HFFc6 (cell line): ENCODE results near the gene RPL32. TPM values are rescaled to one million over a fixed set of nuclear protein-coding genes. Genes with fewer than 3 reads are reported as not detected.

Experiments
- DNase-seq: peaks from one replicate; pipeline ENCODE4 v3.0.0-alpha.2; 2018
- H3K27ac Mint-ChIP-seq: 2 replicates; pipeline ENCODE4 v1.8.0; 2020; ENCODE audit warnings: mild to moderate bottlenecking, mixed read lengths
- H3K27me3 Mint-ChIP-seq: 2 replicates; pipeline ENCODE4 v1.8.0; 2021; ENCODE audit warnings: mild to moderate bottlenecking, moderate library complexity, mixed read lengths; ENCODE audit not compliant: insufficient read depth
- H3K36me3 Mint-ChIP-seq: 2 replicates; pipeline ENCODE4 v1.8.0; 2021; ENCODE audit warnings: low read depth, mixed read lengths
- H3K4me1 Mint-ChIP-seq: 2 replicates; pipeline ENCODE4 v1.8.0; 2020; ENCODE audit warnings: low read depth, mixed read lengths
- H3K4me3 Mint-ChIP-seq: 2 replicates; pipeline ENCODE4 v1.8.0; 2020; ENCODE audit warnings: mild to moderate bottlenecking, moderate library complexity, mixed read lengths
- H3K9me3 Mint-ChIP-seq: 2 replicates; pipeline ENCODE4 v1.8.0; 2020; ENCODE audit warnings: mild to moderate bottlenecking, mixed read lengths
- total RNA-seq, 6 experiments: library from RNA; stranded (reverse); fragmentation: NEBNext Ultra II Directional; extraction: Animal tissue kit (Norgen Biotek cat#: 25700); gene quantifications; 2 replicates in 1 of 6; 3 replicates in 5 of 6; pipeline ENCODE4 v1.2.3, GENCODE V29; 2021
- TF ChIP-seq, protein P1 (sequence below): fragments of 200-600 bp; sonication (generic); IDR thresholded peaks from 2 replicates; pipeline ENCODE4 v1.5.0; 2021; ENCODE audit warnings: antibody characterized with exemption, mild to moderate bottlenecking

The RPL32 gene
- total RNA-seq, 6 experiments from 2014 or later = 1,490 to 1,730 (median 1,677) TPM

DNA sequence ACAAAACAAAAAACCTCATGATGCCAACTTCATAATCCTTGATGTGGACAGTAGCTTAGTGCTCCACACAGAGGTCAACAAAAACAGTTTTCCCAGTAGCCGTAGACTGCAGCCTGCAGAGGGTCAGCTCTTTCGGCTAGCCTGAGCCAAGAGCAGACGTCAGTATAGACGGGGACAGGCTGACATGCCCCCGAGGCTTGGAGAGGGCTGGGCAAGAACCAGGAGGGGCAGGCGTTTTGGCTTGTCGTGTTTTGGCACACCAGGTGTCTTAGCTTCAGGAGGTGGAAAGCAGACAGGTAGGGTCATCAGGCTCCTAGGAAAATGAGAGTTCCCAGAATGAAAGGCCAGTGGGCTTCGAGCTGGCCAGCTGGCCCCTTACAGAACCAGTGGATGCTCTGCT is 23.1 kb downstream of the RPL32 start:
- no peak overlapping the region for H3K4me3 Mint-ChIP-seq
- no peaks in the 10 kb centered on the region for H3K9me3 Mint-ChIP-seq
- H3K4me1 Mint-ChIP-seq = no peaks in the 10 kb centered on the region
- H3K27ac Mint-ChIP-seq = no peak overlapping the region
- peaks cover 3% of the 10 kb centered on the region; the same call in 1 of the 2 replicates for H3K27me3 Mint-ChIP-seq
- TF ChIP-seq, protein P1, sequence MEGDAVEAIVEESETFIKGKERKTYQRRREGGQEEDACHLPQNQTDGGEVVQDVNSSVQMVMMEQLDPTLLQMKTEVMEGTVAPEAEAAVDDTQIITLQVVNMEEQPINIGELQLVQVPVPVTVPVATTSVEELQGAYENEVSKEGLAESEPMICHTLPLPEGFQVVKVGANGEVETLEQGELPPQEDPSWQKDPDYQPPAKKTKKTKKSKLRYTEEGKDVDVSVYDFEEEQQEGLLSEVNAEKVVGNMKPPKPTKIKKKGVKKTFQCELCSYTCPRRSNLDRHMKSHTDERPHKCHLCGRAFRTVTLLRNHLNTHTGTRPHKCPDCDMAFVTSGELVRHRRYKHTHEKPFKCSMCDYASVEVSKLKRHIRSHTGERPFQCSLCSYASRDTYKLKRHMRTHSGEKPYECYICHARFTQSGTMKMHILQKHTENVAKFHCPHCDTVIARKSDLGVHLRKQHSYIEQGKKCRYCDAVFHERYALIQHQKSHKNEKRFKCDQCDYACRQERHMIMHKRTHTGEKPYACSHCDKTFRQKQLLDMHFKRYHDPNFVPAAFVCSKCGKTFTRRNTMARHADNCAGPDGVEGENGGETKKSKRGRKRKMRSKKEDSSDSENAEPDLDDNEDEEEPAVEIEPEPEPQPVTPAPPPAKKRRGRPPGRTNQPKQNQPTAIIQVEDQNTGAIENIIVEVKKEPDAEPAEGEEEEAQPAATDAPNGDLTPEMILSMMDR = no peak
- H3K36me3 Mint-ChIP-seq = no peaks in the 10 kb centered on the region
- no peak for DNase-seq

DNA sequence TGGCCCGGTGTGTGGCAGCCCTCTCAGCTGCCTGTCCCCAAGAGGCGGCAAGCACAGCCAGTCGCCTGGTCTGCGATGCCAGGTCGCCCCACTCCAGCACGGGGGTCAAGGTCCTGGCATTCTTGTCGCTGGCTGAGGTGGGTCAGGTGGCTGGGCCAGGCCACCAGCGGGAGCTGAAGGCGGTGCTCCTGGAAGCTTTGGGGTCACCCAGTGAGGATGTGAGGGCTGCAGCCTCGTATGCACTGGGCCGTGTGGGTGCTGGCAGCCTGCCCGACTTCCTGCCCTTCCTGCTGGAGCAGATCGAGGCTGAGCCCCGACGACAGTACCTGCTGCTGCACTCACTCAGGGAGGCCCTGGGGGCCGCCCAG is 24.0 kb downstream of the RPL32 start:
- peaks cover 3% of the 10 kb centered on the region; the same call in 1 of the 2 replicates for H3K27me3 Mint-ChIP-seq
- no peaks in the 10 kb centered on the region for H3K4me1 Mint-ChIP-seq
- H3K4me3 Mint-ChIP-seq = no peak overlapping the region
- H3K9me3 Mint-ChIP-seq = no peaks in the 10 kb centered on the region
- H3K36me3 Mint-ChIP-seq = no peaks in the 10 kb centered on the region
- no peak overlapping the region for H3K27ac Mint-ChIP-seq
- DNase-seq = no peak
- TF ChIP-seq, protein P1 = no peak

DNA sequence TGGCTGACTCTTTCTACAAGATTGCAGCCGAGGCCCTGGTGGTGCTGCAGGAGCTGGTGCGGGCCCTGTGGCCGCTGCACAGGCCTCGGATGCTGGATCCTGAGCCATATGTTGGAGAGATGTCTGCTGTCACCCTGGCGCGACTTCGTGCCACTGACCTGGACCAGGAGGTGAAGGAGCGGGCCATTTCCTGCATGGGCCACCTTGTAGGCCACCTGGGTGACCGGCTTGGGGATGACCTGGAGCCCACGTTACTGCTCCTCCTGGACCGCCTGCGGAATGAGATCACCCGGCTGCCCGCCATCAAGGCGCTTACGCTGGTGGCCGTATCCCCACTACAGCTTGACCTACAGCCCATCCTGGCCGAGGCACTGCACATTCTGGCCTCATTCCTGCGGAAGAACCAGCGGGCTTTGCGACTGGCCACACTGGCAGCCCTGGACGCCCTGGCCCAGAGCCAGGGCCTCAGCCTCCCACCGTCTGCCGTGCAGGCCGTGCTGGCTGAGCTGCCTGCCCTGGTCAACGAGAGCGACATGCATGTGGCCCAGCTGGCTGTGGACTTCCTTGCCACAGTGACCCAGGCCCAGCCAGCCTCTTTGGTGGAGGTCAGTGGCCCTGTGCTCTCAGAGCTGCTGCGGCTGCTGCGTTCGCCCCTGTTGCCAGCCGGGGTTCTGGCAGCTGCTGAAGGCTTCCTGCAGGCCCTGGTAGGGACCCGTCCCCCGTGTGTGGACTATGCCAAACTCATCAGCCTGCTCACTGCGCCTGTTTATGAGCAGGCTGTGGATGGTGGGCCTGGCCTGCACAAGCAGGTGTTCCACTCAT is 24.6 kb downstream of the RPL32 start:
- no peaks in the 10 kb centered on the region for H3K36me3 Mint-ChIP-seq
- no peak for DNase-seq
- peaks cover 3% of the 10 kb centered on the region; the same call in 1 of the 2 replicates for H3K27me3 Mint-ChIP-seq
- H3K9me3 Mint-ChIP-seq = no peaks in the 10 kb centered on the region
- TF ChIP-seq, protein P1 = no peak
- no peak overlapping the region for H3K27ac Mint-ChIP-seq
- no peak overlapping the region for H3K4me3 Mint-ChIP-seq
- H3K4me1 Mint-ChIP-seq = no peaks in the 10 kb centered on the region

DNA sequence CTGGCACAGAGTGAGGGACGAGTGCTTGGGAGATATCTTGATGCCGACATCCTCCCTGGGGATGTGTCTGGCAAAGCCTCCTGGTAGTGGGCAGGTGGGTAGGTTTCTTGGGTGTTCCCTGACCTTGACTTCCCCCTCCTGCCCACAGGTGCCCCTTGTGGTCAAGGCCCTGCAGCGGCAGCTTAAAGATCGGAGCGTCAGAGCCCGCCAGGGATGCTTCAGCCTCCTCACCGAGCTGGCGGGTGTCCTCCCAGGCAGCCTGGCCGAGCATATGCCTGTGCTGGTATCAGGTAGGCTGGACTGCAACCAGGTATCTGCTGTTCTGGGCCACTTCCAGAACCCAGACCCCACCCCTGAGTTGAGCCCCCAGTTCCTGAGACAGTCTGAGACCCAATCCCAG is 25.6 kb downstream of the RPL32 start:
- H3K36me3 Mint-ChIP-seq = no peaks in the 10 kb centered on the region

DNA sequence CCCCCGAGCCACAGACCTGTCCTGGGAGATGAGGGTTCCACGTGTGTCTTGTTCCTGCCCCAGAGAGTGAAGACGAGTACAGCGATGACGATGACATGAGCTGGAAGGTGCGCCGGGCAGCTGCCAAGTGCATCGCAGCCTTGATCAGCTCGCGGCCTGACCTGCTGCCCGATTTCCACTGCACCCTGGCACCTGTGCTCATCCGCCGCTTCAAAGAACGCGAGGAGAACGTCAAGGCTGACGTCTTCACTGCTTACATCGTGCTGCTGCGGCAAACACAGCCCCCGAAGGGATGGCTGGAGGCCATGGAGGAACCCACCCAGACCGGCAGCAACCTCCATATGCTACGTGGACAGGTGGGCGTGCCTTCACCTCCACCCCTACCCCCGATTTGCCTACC is 26.3 kb downstream of the RPL32 start:
- Mint-ChIP-seq H3K9me3 (no peaks in the 10 kb centered on the region), H3K4me3 (no peak overlapping the region), H3K36me3 (no peaks in the 10 kb centered on the region), H3K4me1 (peaks cover 5% of the 10 kb centered on the region; the same call in 1 of the 2 replicates), H3K27me3 (peaks cover 3% of the 10 kb centered on the region; the same call in 1 of the 2 replicates), H3K27ac (no peak overlapping the region)
- TF ChIP-seq, protein P1 = no peak
- no peak for DNase-seq

More for the DNA sequence above, 25.6 kb downstream of the RPL32 start:
- Mint-ChIP-seq H3K4me3 (no peak overlapping the region), H3K27me3 (peaks cover 3% of the 10 kb centered on the region; the same call in 1 of the 2 replicates), H3K27ac (no peak overlapping the region), H3K9me3 (no peaks in the 10 kb centered on the region), H3K4me1 (peaks cover 2% of the 10 kb centered on the region; the same call in 1 of the 2 replicates)
- DNase-seq = no peak
- TF ChIP-seq, protein P1 = no peak; the same call in 1 of the 2 replicates
